Activated naive CD8-positive, alpha-beta T cell treated with anti-CD3 and anti-CD28 coated beads, Interleukin-2, amount 50 U/mL, for 16 hours (primary cell): ENCODE measurements around the gene CREBBP.
A peak's percentile ranks its signal among the peaks of the same experiment; 100 is the strongest.

Experiments used
- DNase-seq: peaks from one replicate; pipeline ENCODE4 v3.0.0-alpha.2; 2020; ENCODE audit warnings: low read depth, low spot score

Gene CREBBP

GRCh38 chr16:3736116-3736515, 144.4 kb downstream of the CREBBP start:
- DNase-seq = no peak

- DNase-seq = no peak
Observed at GRCh38 chr16:3735541-3735940, 145.0 kb downstream of the CREBBP start.

GRCh38 chr16:3734758-3735221, 145.7 kb downstream of the CREBBP start:
- no peak for DNase-seq

GRCh38 chr16:3734084-3734757, 146.3 kb downstream of the CREBBP start:
- no peak for DNase-seq

GRCh38 chr16:3732171-3732570, 148.3 kb downstream of the CREBBP start:
- no peak for DNase-seq

- no peak for DNase-seq
Observed at GRCh38 chr16:3731126-3731935, 149.2 kb downstream of the CREBBP start.

- DNase-seq = no peak
Observed at GRCh38 chr16:3730161-3731125, 150.1 kb downstream of the CREBBP start.

- DNase-seq = no peak
Observed at GRCh38 chr16:3729161-3730112, 151.1 kb downstream of the CREBBP start.

GRCh38 chr16:3728424-3729160, 151.9 kb downstream of the CREBBP start:
- DNase-seq = no peak

GRCh38 chr16:3727806-3728381, 152.6 kb downstream of the CREBBP start:
- DNase-seq = no peak

- DNase-seq = no peak
Observed at GRCh38 chr16:3726021-3726687, 154.4 kb downstream of the CREBBP start.

- DNase-seq = no peak
Observed at GRCh38 chr16:3725276-3725675, 155.2 kb downstream of the CREBBP start.

- no peak for DNase-seq
Observed at GRCh38 chr16:3722508-3722907, 158.0 kb downstream of the CREBBP start.

- no peak for DNase-seq
Observed at GRCh38 chr16:3720418-3720817, 160.1 kb downstream of the CREBBP start.

GRCh38 chr16:3718628-3719027, 161.9 kb downstream of the CREBBP start:
- DNase-seq = no peak

- no peak for DNase-seq
Observed at GRCh38 chr16:3718019-3718391, 162.5 kb downstream of the CREBBP start.

- peak; percentile 86 for DNase-seq
Observed at GRCh38 chr16:3717235-3718018, 163.1 kb downstream of the CREBBP start, which contains the start of gene TRAP1. Gene TRAP1, minus strand, starts transcription at chr16:3717524. Its CDS starts 16 bp downstream, at chr16:3717508.

GRCh38 chr16:3716831-3717234, 163.7 kb downstream of the CREBBP start:
- DNase-seq = peak; percentile 7
